Common myeloid progenitor, CD34-positive (primary cell): ENCODE results near the gene SYT5.

Experiments used
- CTCF ChIA-PET: fragments of 350-600 bp; sonication (Branson Sonifier 250); formaldehyde crosslinking; loops from one replicate; lab custom pipeline; 2021; ENCODE audit warnings: antibody characterized with exemption; lab: Charles Lee
- POLR2A ChIA-PET: fragments of 350-600 bp; sonication (Branson Sonifier 250); formaldehyde crosslinking; loops from one replicate; lab custom pipeline; 2021; ENCODE audit warnings: antibody characterized with exemption; lab: Charles Lee
- DNase-seq, 3 donors: peaks; one replicate each; pipeline versions ENCODE4 v3.0.0 to v3.0.0-alpha.2; 2013
- H3K27ac ChIP-seq, 2 experiments: 1 replicate in 1 of 2; 2 replicates in 1 of 2; pipeline ENCODE4 v1.7.0; 2013; ENCODE audit warnings: inconsistent platforms in 2 of 2, low read length in 2 of 2, mild to moderate bottlenecking in 2 of 2, low read depth in 1 of 2, moderate library complexity in 1 of 2; ENCODE audit not compliant: severe bottlenecking in 2 of 2, insufficient read depth in 1 of 2, poor library complexity in 1 of 2
- H3K27me3 ChIP-seq, 5 experiments: replicated peaks in 2 of 5; 1 replicate in 3 of 5; 2 replicates in 2 of 5; pipeline versions ENCODE4 v1.6.1 to v1.7.0; 2013; ENCODE audit warnings: low read length in 4 of 5, mild to moderate bottlenecking in 2 of 5, moderate library complexity in 2 of 5, inconsistent platforms in 1 of 5; ENCODE audit not compliant: insufficient read depth in 5 of 5, control insufficient read depth in 4 of 5
- H3K36me3 ChIP-seq, 4 experiments: 1 replicate in 2 of 4; 2 replicates in 2 of 4; pipeline versions ENCODE4 v1.6.1 to v1.7.0; 2013; ENCODE audit warnings: low read length in 3 of 4, control low read depth in 1 of 4, mild to moderate bottlenecking in 1 of 4; ENCODE audit not compliant: control insufficient read depth in 4 of 4, insufficient read depth in 4 of 4
- H3K4me1 ChIP-seq, 4 experiments: 1 replicate in 3 of 4; 2 replicates in 1 of 4; pipeline versions ENCODE4 v1.6.1 to v1.7.1; 2013; ENCODE audit warnings: low read length in 3 of 4, mild to moderate bottlenecking in 3 of 4, control low read depth in 1 of 4, inconsistent platforms in 1 of 4, moderate library complexity in 1 of 4; ENCODE audit not compliant: control insufficient read depth in 4 of 4, insufficient read depth in 4 of 4; ENCODE audit errors: control extremely low read depth in 1 of 4
- H3K4me3 ChIP-seq, 7 experiments: 1 replicate in 4 of 7; 2 replicates in 3 of 7; pipeline versions ENCODE4 v1.5.1 to v1.7.0; 2013; ENCODE audit warnings: mild to moderate bottlenecking in 7 of 7, low read length in 6 of 7, moderate library complexity in 6 of 7, inconsistent platforms in 2 of 7, low read depth in 2 of 7, control low read depth in 1 of 7; ENCODE audit not compliant: insufficient read depth in 4 of 7, control insufficient read depth in 1 of 7; ENCODE audit errors: extremely low read depth in 1 of 7
- H3K9me3 ChIP-seq, 5 experiments: 1 replicate in 4 of 5; 2 replicates in 1 of 5; pipeline versions ENCODE4 v1.6.1 to v1.7.1; 2013; ENCODE audit warnings: low read length in 4 of 5, mild to moderate bottlenecking in 2 of 5, inconsistent platforms in 1 of 5, low read depth in 1 of 5, moderate library complexity in 1 of 5; ENCODE audit not compliant: control insufficient read depth in 4 of 5, insufficient read depth in 2 of 5; ENCODE audit errors: control extremely low read depth in 1 of 5
- WGBS: methylation state at CpG from one replicate; pipeline ENCODE4 v1.1.5; 2013; ENCODE audit not compliant: insufficient coverage; 5-methylcytosine and 5-hydroxymethylcytosine counted together

Gene SYT5

GRCh38 chr19:55160986-55161365, 19.1 kb downstream of the SYT5 start:
- DNase-seq = no peak
- POLR2A ChIA-PET = interaction anchor here (1.7 kb wide), 1 partner anchor 19 kb away, joined by 8 read pairs; no protein-coding TSS in a partner anchor

GRCh38 chr19:55160128-55160985, 19.7 kb downstream of the SYT5 start:
- peaks cover 2 to 53% (median 12%) of the 10 kb centered on the region in 5 experiments for H3K27me3 ChIP-seq
- peak overlapping the region in 1 of 7 experiments; percentile 4 for H3K4me3 ChIP-seq
- H3K36me3 ChIP-seq = no peaks in the 10 kb centered on the region
- H3K4me1 ChIP-seq = peaks cover 0 to 27% (median 14%) of the 10 kb centered on the region in 4 experiments
- ChIA-PET CTCF (interaction anchor here (0.6 to 4.1 kb wide), 18 partner anchors 9 to 506 kb away, joined by 3 to 35 read pairs (median 4); partner anchors contain the start of genes SYT5 and TNNT1), POLR2A (interaction anchor here (1.7 kb wide), 1 partner anchor 19 kb away, joined by 8 read pairs; no protein-coding TSS in a partner anchor)
- no peak overlapping the region for H3K27ac ChIP-seq
- peak; percentile 88 to 92 (median 90) for DNase-seq
- 12% methylated on average over 9 of the region's 33 CpGs for WGBS
- no peaks in the 10 kb centered on the region for H3K9me3 ChIP-seq

More at GRCh38 chr19:55160986-55161365, 19.1 kb downstream of the SYT5 start:
- no peak overlapping the region for H3K27ac ChIP-seq
- H3K4me3 ChIP-seq = no peak overlapping the region
- H3K27me3 ChIP-seq = peaks cover 2 to 51% (median 11%) of the 10 kb centered on the region in 5 experiments
- no peaks in the 10 kb centered on the region for H3K36me3 ChIP-seq
- H3K9me3 ChIP-seq = no peaks in the 10 kb centered on the region
- H3K4me1 ChIP-seq = peaks cover 0 to 27% (median 17%) of the 10 kb centered on the region in 4 experiments
- WGBS = 11% methylated on average over 21 of the region's 32 CpGs
- CTCF ChIA-PET = interaction anchor here (0.7 to 4.1 kb wide), 8 partner anchors 10 to 507 kb away, joined by 3 to 35 read pairs (median 4); partner anchors contain the start of gene TNNT1

DNA sequence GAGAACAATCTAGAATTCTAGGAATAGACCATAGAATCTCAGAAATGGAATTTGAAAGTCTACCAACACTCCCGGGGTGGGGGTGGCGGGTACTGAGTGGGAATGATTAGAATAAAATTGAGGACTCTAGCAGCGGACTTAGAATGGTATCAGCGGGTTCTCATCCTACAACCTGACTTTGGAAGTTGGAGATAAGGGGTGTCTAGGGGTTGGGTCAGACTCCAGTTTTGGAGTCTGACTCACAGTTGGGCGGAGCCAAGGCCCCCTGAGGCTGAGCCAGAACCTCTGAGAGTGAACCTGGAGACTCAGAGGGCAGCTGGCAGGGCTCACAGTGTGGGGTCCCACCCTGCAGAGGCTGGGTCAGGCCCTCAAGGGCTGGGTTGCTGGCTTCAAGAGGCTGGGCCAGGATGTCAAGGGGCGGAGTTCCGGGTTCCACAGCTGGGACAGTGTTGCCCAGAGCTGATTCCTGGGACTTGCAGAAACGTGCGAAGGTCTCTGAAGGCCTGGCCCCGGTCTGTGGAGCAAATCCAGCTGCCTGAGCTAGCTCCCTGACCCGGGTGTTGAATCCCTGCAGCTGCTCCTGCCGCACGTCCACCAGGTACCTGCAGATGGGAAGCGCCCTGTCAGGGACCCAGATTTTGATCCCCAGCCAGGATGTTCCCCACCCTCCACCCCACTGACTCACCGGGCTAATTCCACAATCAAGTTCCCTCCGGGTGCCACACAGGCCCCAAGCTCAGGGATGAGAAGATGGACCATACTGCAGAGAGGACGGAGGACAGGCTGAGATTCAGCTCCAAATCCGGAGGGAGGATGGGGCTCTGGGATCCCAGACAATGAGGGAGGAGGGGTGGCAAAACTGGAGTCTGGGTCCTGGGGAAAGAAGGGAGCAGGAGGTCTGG, 21.0 kb downstream of the SYT5 start:
- ChIA-PET CTCF (interaction anchor here (1.0 to 4.1 kb wide), 12 partner anchors 12 to 277 kb away, joined by 3 to 35 read pairs (median 4); partner anchors contain the start of genes SYT5 and TNNT1), POLR2A (interaction anchor here (1.7 kb wide), 1 partner anchor 18 kb away, joined by 8 read pairs; no protein-coding TSS in a partner anchor)
- Histone ChIP-seq H3K27me3 (peaks cover 2 to 59% (median 12%) of the 10 kb centered on the region in 5 experiments), H3K9me3 (no peaks in the 10 kb centered on the region), H3K27ac (peak overlapping the region in 1 of 2 experiments; percentile 14), H3K36me3 (no peaks in the 10 kb centered on the region), H3K4me3 (peak overlapping the region in 1 of 7 experiments; percentile 48), H3K4me1 (peaks cover 0 to 27% (median 14%) of the 10 kb centered on the region in 4 experiments)
- WGBS = 93% methylated on average over 8 of the region's 18 CpGs
- no peak for DNase-seq

GRCh38 chr19:55158423-55158822, 21.7 kb downstream of the SYT5 start:
- H3K4me3 ChIP-seq = no peak overlapping the region
- DNase-seq = no peak
- CTCF ChIA-PET = interaction anchor here (2.2 to 4.1 kb wide), 3 partner anchors 11 to 16 kb away, joined by 9 to 35 read pairs (median 25); partner anchors contain the start of gene TNNT1
- H3K27me3 ChIP-seq = peaks cover 2 to 57% (median 12%) of the 10 kb centered on the region in 5 experiments
- no peak overlapping the region for H3K27ac ChIP-seq
- POLR2A ChIA-PET = no interaction called here
- WGBS = 88% methylated on average over 4 of the region's 4 CpGs
- no peaks in the 10 kb centered on the region for H3K36me3 ChIP-seq
- peaks cover 0 to 27% (median 14%) of the 10 kb centered on the region in 4 experiments for H3K4me1 ChIP-seq
- H3K9me3 ChIP-seq = no peaks in the 10 kb centered on the region

DNA sequence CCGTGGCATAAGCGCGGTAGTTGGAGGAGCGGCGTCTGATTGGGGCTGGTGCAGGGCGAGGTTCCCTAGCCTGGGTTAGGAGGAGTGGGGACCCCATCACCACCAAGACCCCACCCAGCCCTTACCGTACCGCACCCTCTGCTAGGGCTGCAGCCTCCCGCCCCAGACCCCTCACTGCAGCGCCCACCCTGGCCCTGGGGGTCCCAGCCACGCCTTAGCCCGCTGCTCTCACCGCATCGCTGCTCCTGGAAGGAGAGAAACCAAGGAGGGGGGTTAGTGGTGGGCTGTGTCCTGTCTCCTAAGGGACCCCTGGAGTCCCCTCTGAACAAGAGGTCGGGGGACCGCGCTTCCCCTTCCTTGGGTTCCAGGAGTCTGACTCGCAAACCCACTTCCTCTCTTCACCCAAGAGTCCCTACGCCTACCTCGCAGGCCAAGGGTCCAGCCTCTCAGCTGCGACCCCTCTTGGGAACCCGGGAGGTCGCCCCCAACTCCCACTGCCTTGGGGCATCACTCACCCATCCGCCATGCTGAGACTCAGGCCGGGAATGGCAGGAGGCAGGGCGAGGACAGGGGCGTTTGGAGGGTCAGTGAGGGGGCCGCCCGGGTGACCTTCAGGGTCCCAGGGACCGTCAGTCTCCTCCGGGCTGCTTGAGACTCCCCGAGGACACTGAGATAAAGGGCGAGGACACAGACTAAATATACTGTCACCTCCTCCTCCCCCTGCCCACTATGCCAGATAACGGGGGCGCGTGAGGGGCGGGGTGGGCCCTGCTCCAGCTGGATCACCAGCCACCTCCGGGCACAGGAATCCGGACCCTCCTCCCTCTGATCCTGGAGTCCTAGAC, 22.8 kb downstream of the SYT5 start, which contains the start of gene TNNI3:
Gene TNNI3, minus strand, starts transcription at position 669 of the 845 bp plus-strand sequence. Its CDS starts 143 bp downstream, at position 526.
- no peak for DNase-seq
- POLR2A ChIA-PET = no interaction called here
- CTCF ChIA-PET = interaction anchor here (3.7 to 4.1 kb wide), 2 partner anchors 10 to 15 kb away, joined by 25 to 35 read pairs; partner anchors contain the start of gene TNNT1
- H3K4me1 ChIP-seq = peaks cover 0 to 27% (median 14%) of the 10 kb centered on the region in 4 experiments
- no peaks in the 10 kb centered on the region for H3K9me3 ChIP-seq
- peak within 1 kb of the TSS in 2 of 7 experiments; percentile 40 to 54 for H3K4me3 ChIP-seq
- no peak within 1 kb of the TSS for H3K27ac ChIP-seq
- 61% methylated on average over 22 of the region's 39 CpGs for whole genome bisulfite sequencing
- no peaks in the 10 kb centered on the region for H3K36me3 ChIP-seq
- peaks cover 0 to 52% (median 12%) of the 10 kb centered on the region in 5 experiments for H3K27me3 ChIP-seq
